GM23248 (cell line): ENCODE measurements around the gene KRT83.

Experiments used
- EZH2 ChIP-seq: fragments of 200-600 bp; sonication (generic); IDR thresholded peaks from 2 replicates; pipeline ENCODE4 v1.6.1; 2018; ENCODE audit warnings: antibody characterized with exemption, mild to moderate bottlenecking; ENCODE audit not compliant: insufficient read depth, poor library complexity, severe bottlenecking
- EZH2phosphoT487 ChIP-seq: fragments of 200-600 bp; sonication (generic); IDR thresholded peaks from 2 replicates; pipeline ENCODE4 v1.6.1; 2018; ENCODE audit warnings: antibody characterized with exemption, moderate library complexity, mild to moderate bottlenecking, low read depth; ENCODE audit not compliant: insufficient read depth

DNA sequence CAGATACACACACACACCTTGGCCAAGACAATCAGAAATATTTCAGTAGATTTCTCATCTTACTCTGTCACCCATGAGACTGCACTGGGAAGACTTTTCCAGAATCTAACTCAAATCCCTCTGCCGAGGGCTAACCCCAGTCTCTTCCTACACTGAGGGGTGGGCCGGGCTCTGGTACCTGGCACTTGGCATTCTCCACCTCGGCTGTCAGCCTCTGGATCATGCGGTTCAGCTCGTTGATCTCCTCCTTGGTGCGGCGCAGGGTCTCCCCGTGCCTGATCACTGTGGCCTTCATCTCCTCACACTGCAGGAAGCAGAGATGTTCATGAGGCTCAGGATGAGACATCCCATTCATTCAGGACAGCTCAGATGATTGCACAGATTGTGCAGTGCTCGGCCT lies 4.9 kb downstream of the KRT83 start:
- TF ChIP-seq EZH2 (no peak), EZH2phosphoT487 (no peak)
